Transverse colon (tissue), 4 donors: ENCODE measurements around the gene HIVEP1.

ENCODE experiments used
- CTCF ChIP-seq, 5 experiments: fragments of 200-600 bp in 3 of 5; fragments of 450-650 bp in 2 of 5; sonication (generic) in 3 of 5; IDR thresholded peaks; 1 replicate in 2 of 5; 2 replicates in 3 of 5; pipeline ENCODE4 v1.5.1; 2016 to 2017; ENCODE audit warnings: antibody characterized with exemption in 5 of 5, inconsistent platforms in 3 of 5, mild to moderate bottlenecking in 2 of 5, moderate library complexity in 1 of 5
- EP300 ChIP-seq: sonication (generic); formaldehyde crosslinking; IDR thresholded peaks from one replicate; pipeline ENCODE4 v1.6.1; 2017; ENCODE audit warnings: antibody characterized with exemption, low read depth
- POLR2A ChIP-seq: fragments of 450-650 bp; IDR thresholded peaks from one replicate; pipeline ENCODE4 v1.6.1; 2016; ENCODE audit warnings: antibody characterized with exemption, mild to moderate bottlenecking, moderate library complexity
- POLR2AphosphoS5 ChIP-seq, 3 donors: sonication (generic); formaldehyde crosslinking; IDR thresholded peaks; one replicate each; pipeline ENCODE4 v1.6.1; 2016; ENCODE audit warnings: antibody characterized with exemption in 3 of 3

- TF ChIP-seq CTCF (IDR thresholded peaks at IDR 0.05) (no peak), POLR2AphosphoS5 (IDR thresholded peaks at IDR 0.05) (no peak), POLR2A (no peak), EP300 (no peak)
These were observed 15.4 kb upstream of the HIVEP1 start for GRCh38 chr6:11996751-11997150.
